ENCODE data around the gene IPCEF1. TPM values are rescaled to one million over a fixed set of nuclear protein-coding genes. Genes with fewer than 3 reads are reported as not detected.

IPCEF1 gene
- total and polyA plus RNA-seq, 2 of the 4 experiments (the other 2 are of a cell fraction) = under 0.01 to 0.03 TPM

- no peak overlapping the region for H2BK20ac ChIP-seq (ENCODE audit: low read depth, low read length)
- no peaks in the 10 kb centered on the region for H3K27me3 ChIP-seq (ENCODE audit: control insufficient read depth, insufficient read depth, low read length)
- no peak overlapping the region for H2AFZ ChIP-seq (replicated peaks; ENCODE audit: low read length, poor library complexity)
- H3K4ac ChIP-seq (ENCODE audit: low read depth, low read length) = no peak overlapping the region
- H3K27ac ChIP-seq (ENCODE audit: insufficient read depth, low read length) = no peak overlapping the region
- no peak overlapping the region for H2BK5ac ChIP-seq (ENCODE audit: low read depth, low read length, poor library complexity, severe bottlenecking)
- no peak overlapping the region for H3K18ac ChIP-seq (ENCODE audit: low read depth, low read length)
- TF ChIP-seq MXI1 (IDR thresholded peaks at IDR 0.05; ENCODE audit: borderline replicate concordance, low read depth, low read length) (no peak), CEBPB (IDR thresholded peaks at IDR 0.05; ENCODE audit: low read depth, low read length) (no peak), RAD21 (IDR thresholded peaks at IDR 0.05; ENCODE audit: low read length) (no peak), ELK1 (IDR thresholded peaks at IDR 0.05; ENCODE audit: borderline replicate concordance, low read depth, low read length) (no peak), RFX5 (IDR thresholded peaks at IDR 0.05; ENCODE audit: low read depth, low read length) (no peak), BHLHE40 (IDR thresholded peaks at IDR 0.05; ENCODE audit: low read depth, low read length) (no peak), POLR2A (IDR thresholded peaks at IDR 0.05; ENCODE audit: low read depth, low read length) (no peak), CHD1 (IDR thresholded peaks at IDR 0.05; ENCODE audit: low read depth, low read length) (no peak)
- ATAC-seq (ENCODE audit: low read depth) (no peak), DNase-seq (no peak)
- H4K20me1 ChIP-seq (ENCODE audit: insufficient read depth, low read length) = no peaks in the 10 kb centered on the region
- no peaks in the 10 kb centered on the region for H3K79me1 ChIP-seq (ENCODE audit: low read depth in 1 of 2, low read length in 2 of 2)
- in situ Hi-C loops (cut with MboI; ENCODE audit: low sequenced_read_pairs) (no loop called here), dilution Hi-C loops (cut with HindIII; ENCODE audit: low sequenced_read_pairs, unreplicated experiment) (no loop called here), intact Hi-C loops (cut with micrococcal nuclease) (no loop called here)
- no peaks in the 10 kb centered on the region for H3K36me3 ChIP-seq (ENCODE audit: control insufficient read depth, insufficient read depth, low read length)
- no TSS peak for BruUV-seq (replicated peaks)
- H4K8ac ChIP-seq (ENCODE audit: low read depth in 2 of 2, low read length in 2 of 2) = no peak overlapping the region
- no peak overlapping the region for H2BK120ac ChIP-seq (ENCODE audit: low read depth, low read length)
- H4K5ac ChIP-seq (ENCODE audit: low read depth, low read length) = no peak overlapping the region
- no peak overlapping the region for H2AK9ac ChIP-seq (replicated peaks; ENCODE audit: low read depth, low read length, poor library complexity)
- POLR2A ChIA-PET (ENCODE audit: unreplicated experiment) = no interaction called here
- no peaks in the 10 kb centered on the region for H3K9me3 ChIP-seq (ENCODE audit: control insufficient read depth, insufficient read depth, low read length)
- H3K4me3 ChIP-seq (ENCODE audit: insufficient read depth, low read depth, low read length) = no peak overlapping the region
- H2BK15ac ChIP-seq (ENCODE audit: low read depth, low read length) = no peak overlapping the region
- H2AK5ac ChIP-seq (ENCODE audit: low read depth, low read length) = no peak overlapping the region
- no peak overlapping the region for H3K9ac ChIP-seq (ENCODE audit: low read depth, low read length)
- H4K91ac ChIP-seq (ENCODE audit: insufficient read depth, low read depth, low read length) = no peak overlapping the region
- no peak overlapping the region for H3K23ac ChIP-seq (ENCODE audit: low read depth, low read length)
- no peak overlapping the region for H3K56ac ChIP-seq (ENCODE audit: extremely low read depth, insufficient read depth, low read length)
- CTCF ChIA-PET = no interaction called here
- no peak overlapping the region for H3K14ac ChIP-seq (replicated peaks; ENCODE audit: low read depth, low read length)
- no peak overlapping the region for H3K4me2 ChIP-seq (ENCODE audit: low read depth, low read length)
- H3K9me1 ChIP-seq (ENCODE audit: insufficient read depth, low read length) = no peaks in the 10 kb centered on the region
- no peaks in the 10 kb centered on the region for H3K4me1 ChIP-seq (ENCODE audit: control insufficient read depth, insufficient read depth, low read length)
Measured at GRCh38 chr6:154210678-154211077, 145.9 kb downstream of the IPCEF1 start.
